Measurements from ENCODE around the gene BCAS3.

Gene BCAS3

DNA sequence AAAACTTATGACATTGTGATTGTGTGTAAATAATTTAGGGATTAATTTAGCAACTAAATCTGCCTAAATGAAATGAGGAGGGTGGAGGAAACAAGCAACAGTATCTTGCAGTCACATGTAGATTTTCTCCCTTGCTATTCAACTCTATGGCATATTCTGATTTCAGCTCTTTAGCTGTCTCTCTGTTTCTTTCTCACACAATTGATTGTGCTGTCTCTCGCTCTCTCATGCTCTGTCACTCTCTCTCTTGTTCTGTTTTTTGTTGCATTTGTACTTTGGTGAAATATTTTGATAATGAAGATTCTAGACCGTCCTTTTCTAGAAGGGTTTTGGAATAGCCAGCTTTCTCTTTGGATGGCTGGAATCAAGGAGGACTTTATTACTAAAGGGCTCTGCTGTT lies 70.6 kb downstream of the BCAS3 start:
- ChIA-PET CTCF (no interaction called here), POLR2A (no interaction called here)
- DNase-seq (ENCODE audit: extremely low spot score), result no peak
- TF ChIP-seq SP1 (IDR thresholded peaks at IDR 0.05) (no peak), FOXK2 (IDR thresholded peaks at IDR 0.05) (no peak), FOXM1 (IDR thresholded peaks at IDR 0.05; ENCODE audit: borderline replicate concordance) (no peak), HDGF (IDR thresholded peaks at IDR 0.05; ENCODE audit: borderline replicate concordance) (no peak), NFRKB (IDR thresholded peaks at IDR 0.05) (no peak)

DNA sequence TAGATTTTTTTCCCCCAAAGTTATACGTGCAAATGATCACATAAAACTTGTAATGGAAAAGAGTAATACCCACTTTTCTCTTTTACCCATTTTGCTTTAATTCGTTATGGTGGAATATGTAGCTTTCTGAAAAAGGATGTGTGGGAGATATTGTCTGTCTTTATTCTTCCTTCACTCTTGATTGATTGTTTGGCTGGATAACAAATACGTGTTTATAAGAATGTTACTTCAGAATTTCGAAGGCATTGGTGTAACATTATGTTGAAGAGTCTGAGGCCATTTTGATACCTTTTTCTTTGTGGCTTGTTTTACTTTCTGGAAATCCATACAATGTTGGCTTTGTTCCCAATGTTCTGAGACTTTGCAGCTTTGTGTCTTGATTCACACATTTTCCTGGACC lies 71.4 kb downstream of the BCAS3 start:
- POLR2A ChIA-PET, result no interaction called here
- TF ChIP-seq FOXK2 (IDR thresholded peaks at IDR 0.05) (no peak), TARDBP (IDR thresholded peaks at IDR 0.05) (no peak), ZNF384 (IDR thresholded peaks at IDR 0.05) (no peak), HDGF (IDR thresholded peaks at IDR 0.05; ENCODE audit: borderline replicate concordance) (no peak), FOXA1 (IDR thresholded peaks at IDR 0.05) (no peak), FOXM1 (IDR thresholded peaks at IDR 0.05; ENCODE audit: borderline replicate concordance) (no peak), SUZ12 (IDR thresholded peaks at IDR 0.05) (no peak), CTBP1 (IDR thresholded peaks at IDR 0.05; ENCODE audit: borderline replicate concordance) (no peak), BHLHE40 (IDR thresholded peaks at IDR 0.05; ENCODE audit: borderline replicate concordance) (no peak), NFRKB (IDR thresholded peaks at IDR 0.05) (no peak), LEF1 (IDR thresholded peaks at IDR 0.05; ENCODE audit: borderline replicate concordance) (no peak), ARNT (IDR thresholded peaks at IDR 0.05) (no peak), ELF4 (IDR thresholded peaks at IDR 0.05) (no peak), L3MBTL2 (conservative IDR thresholded peaks at IDR 0.05) (no peak), SP1 (IDR thresholded peaks at IDR 0.05) (no peak)
- TF ChIP-seq, protein P1, sequence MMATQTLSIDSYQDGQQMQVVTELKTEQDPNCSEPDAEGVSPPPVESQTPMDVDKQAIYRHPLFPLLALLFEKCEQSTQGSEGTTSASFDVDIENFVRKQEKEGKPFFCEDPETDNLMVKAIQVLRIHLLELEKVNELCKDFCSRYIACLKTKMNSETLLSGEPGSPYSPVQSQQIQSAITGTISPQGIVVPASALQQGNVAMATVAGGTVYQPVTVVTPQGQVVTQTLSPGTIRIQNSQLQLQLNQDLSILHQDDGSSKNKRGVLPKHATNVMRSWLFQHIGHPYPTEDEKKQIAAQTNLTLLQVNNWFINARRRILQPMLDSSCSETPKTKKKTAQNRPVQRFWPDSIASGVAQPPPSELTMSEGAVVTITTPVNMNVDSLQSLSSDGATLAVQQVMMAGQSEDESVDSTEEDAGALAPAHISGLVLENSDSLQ (IDR thresholded peaks at IDR 0.05), result no peak
- CTCF ChIA-PET, result no interaction called here
- DNase-seq (ENCODE audit: extremely low spot score), result no peak

DNA sequence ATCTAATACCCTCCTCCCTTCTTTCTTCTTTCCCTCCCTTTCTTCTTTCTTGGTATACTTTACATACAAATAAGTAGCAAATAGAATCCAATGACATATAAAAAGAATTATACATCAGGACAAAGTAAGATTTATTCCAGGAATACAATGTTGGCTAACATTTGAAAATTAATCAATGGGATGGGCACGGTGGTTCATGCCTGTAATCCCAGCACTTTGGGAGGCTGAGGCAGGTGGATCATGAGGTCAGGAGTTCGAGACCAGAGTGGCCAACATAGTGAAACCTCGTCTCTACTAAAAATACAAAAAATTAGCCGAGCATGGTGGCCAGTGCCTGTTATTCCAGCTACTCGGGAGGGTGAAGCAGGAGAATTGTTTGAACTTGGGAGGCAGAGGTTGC lies 72.1 kb downstream of the BCAS3 start:
- no peak for DNase-seq (ENCODE audit: extremely low spot score)
- POLR2A ChIA-PET, result no interaction called here
- TF ChIP-seq, protein P1 (IDR thresholded peaks at IDR 0.05), result no peak
- TF ChIP-seq ELF4 (IDR thresholded peaks at IDR 0.05) (no peak), SP1 (IDR thresholded peaks at IDR 0.05) (no peak), FOXK2 (IDR thresholded peaks at IDR 0.05) (no peak), FOXA1 (IDR thresholded peaks at IDR 0.05) (no peak), CTBP1 (IDR thresholded peaks at IDR 0.05; ENCODE audit: borderline replicate concordance) (no peak), TARDBP (IDR thresholded peaks at IDR 0.05) (no peak)
- CTCF ChIA-PET, result no interaction called here

DNA sequence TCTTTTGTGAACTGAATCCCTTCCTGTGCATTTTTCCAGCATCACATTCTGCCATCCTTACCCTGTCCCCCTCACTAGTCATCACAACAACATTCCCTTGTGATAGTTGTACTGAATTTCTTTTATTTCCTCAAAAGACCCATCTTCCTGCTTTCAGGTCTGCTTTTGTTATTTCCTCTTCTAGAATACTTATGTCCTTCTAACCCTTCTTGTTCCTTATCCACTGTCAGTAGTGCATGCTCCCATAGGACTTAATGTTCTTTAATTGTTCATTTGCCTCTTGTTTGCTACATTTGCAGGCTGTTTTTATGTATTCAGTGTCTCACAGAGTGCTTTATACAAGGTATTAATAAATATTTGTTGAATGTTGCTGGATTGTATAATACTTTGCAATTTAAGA lies 73.0 kb downstream of the BCAS3 start:
- TF ChIP-seq L3MBTL2 (conservative IDR thresholded peaks at IDR 0.05), result no peak
- TF ChIP-seq, protein P1 (IDR thresholded peaks at IDR 0.05), result no peak
- POLR2A ChIA-PET, result no interaction called here
- CTCF ChIA-PET, result no interaction called here
- no peak for DNase-seq (ENCODE audit: extremely low spot score)

DNA sequence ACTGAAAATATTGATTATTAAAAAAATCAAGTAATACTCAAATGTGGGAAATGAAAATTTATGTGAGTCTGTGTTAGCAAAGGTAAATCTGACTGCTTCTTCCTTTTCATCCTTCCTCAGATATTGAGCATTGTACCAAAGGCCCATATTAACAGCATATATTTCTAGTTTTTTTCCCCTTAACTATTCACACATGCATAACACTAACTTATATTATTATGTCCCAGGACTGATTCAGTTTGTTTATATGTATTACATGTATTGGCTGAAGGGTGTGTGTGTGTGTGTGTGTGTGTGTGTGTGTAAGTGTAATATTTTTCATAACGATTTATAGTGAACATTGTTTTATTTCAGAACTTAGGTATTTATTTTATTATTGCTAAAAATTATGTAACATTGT lies 74.2 kb downstream of the BCAS3 start:
- ChIA-PET POLR2A (no interaction called here), CTCF (no interaction called here)
- TF ChIP-seq, protein P1 (IDR thresholded peaks at IDR 0.05), result no peak
- TF ChIP-seq ARNT (IDR thresholded peaks at IDR 0.05) (no peak), TARDBP (IDR thresholded peaks at IDR 0.05) (no peak), L3MBTL2 (conservative IDR thresholded peaks at IDR 0.05) (no peak), BHLHE40 (IDR thresholded peaks at IDR 0.05; ENCODE audit: borderline replicate concordance) (no peak)
- no peak for DNase-seq (ENCODE audit: extremely low spot score)

DNA sequence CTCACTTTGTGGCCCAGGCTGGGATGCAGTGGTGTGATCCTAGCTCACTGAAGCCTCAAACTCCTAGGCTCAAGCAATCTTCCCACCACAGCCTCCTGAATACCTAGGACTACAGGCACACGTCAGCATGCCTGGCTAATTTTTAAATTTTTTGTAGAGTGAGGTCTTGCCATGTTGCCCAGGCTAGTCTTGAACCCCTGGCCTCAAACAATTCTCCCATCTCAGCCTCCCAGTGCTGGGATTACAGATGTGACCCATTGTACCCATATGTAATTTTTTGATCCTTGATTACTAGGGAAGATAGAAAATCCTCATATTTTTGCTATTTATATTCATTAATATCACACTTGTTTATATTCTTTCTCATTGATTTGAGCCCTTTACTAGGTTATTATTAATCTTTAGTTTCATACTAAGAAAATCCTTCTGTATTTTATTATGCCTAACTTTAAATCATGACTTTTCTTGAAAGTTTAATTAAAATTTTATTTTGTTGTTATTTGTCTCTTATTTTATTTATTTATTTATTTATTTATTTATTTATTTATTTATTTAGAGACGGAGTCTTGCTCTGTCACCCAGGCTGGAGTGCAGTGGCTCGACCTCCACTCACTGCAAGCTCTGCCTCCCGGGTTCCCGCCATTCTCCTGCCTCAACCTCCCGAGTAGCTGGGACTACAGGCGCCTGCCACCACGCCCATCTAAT lies 75.4 kb downstream of the BCAS3 start:
- TF ChIP-seq NFRKB (IDR thresholded peaks at IDR 0.05) (no peak), CTBP1 (IDR thresholded peaks at IDR 0.05; ENCODE audit: borderline replicate concordance) (no peak), LEF1 (IDR thresholded peaks at IDR 0.05; ENCODE audit: borderline replicate concordance) (no peak), ARNT (IDR thresholded peaks at IDR 0.05) (no peak), TARDBP (IDR thresholded peaks at IDR 0.05) (no peak), ZNF384 (IDR thresholded peaks at IDR 0.05) (no peak), BHLHE40 (IDR thresholded peaks at IDR 0.05; ENCODE audit: borderline replicate concordance) (no peak)
- TF ChIP-seq, protein P1 (IDR thresholded peaks at IDR 0.05), result no peak
- CTCF ChIA-PET, result no interaction called here
- no peak for DNase-seq (ENCODE audit: extremely low spot score)
- POLR2A ChIA-PET, result no interaction called here
